ENCODE measurements around the gene ZNF530.

The ZNF530 gene

GRCh38 chr19:57611113-57611512 is 11.4 kb downstream of the ZNF530 start:
- TF ChIP-seq GABPA (IDR thresholded peaks at IDR 0.05; ENCODE audit: low read depth) = no peak
- TF ChIP-seq SPI1 (IDR thresholded peaks at IDR 0.05; ENCODE audit: borderline replicate concordance, low read depth) = no peak
- TF ChIP-seq, protein P1, sequence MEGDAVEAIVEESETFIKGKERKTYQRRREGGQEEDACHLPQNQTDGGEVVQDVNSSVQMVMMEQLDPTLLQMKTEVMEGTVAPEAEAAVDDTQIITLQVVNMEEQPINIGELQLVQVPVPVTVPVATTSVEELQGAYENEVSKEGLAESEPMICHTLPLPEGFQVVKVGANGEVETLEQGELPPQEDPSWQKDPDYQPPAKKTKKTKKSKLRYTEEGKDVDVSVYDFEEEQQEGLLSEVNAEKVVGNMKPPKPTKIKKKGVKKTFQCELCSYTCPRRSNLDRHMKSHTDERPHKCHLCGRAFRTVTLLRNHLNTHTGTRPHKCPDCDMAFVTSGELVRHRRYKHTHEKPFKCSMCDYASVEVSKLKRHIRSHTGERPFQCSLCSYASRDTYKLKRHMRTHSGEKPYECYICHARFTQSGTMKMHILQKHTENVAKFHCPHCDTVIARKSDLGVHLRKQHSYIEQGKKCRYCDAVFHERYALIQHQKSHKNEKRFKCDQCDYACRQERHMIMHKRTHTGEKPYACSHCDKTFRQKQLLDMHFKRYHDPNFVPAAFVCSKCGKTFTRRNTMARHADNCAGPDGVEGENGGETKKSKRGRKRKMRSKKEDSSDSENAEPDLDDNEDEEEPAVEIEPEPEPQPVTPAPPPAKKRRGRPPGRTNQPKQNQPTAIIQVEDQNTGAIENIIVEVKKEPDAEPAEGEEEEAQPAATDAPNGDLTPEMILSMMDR (IDR thresholded peaks at IDR 0.05; ENCODE audit: insufficient read depth, low read length) = no peak
- TF ChIP-seq, protein P2, sequence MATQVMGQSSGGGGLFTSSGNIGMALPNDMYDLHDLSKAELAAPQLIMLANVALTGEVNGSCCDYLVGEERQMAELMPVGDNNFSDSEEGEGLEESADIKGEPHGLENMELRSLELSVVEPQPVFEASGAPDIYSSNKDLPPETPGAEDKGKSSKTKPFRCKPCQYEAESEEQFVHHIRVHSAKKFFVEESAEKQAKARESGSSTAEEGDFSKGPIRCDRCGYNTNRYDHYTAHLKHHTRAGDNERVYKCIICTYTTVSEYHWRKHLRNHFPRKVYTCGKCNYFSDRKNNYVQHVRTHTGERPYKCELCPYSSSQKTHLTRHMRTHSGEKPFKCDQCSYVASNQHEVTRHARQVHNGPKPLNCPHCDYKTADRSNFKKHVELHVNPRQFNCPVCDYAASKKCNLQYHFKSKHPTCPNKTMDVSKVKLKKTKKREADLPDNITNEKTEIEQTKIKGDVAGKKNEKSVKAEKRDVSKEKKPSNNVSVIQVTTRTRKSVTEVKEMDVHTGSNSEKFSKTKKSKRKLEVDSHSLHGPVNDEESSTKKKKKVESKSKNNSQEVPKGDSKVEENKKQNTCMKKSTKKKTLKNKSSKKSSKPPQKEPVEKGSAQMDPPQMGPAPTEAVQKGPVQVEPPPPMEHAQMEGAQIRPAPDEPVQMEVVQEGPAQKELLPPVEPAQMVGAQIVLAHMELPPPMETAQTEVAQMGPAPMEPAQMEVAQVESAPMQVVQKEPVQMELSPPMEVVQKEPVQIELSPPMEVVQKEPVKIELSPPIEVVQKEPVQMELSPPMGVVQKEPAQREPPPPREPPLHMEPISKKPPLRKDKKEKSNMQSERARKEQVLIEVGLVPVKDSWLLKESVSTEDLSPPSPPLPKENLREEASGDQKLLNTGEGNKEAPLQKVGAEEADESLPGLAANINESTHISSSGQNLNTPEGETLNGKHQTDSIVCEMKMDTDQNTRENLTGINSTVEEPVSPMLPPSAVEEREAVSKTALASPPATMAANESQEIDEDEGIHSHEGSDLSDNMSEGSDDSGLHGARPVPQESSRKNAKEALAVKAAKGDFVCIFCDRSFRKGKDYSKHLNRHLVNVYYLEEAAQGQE (IDR thresholded peaks at IDR 0.05; ENCODE audit: insufficient replicate concordance, low read depth) = no peak
- no peak for TF ChIP-seq POLR2AphosphoS5 (IDR thresholded peaks at IDR 0.05; ENCODE audit: low read depth)
- no peak overlapping the region for H3K27ac ChIP-seq (replicated peaks)

DNA sequence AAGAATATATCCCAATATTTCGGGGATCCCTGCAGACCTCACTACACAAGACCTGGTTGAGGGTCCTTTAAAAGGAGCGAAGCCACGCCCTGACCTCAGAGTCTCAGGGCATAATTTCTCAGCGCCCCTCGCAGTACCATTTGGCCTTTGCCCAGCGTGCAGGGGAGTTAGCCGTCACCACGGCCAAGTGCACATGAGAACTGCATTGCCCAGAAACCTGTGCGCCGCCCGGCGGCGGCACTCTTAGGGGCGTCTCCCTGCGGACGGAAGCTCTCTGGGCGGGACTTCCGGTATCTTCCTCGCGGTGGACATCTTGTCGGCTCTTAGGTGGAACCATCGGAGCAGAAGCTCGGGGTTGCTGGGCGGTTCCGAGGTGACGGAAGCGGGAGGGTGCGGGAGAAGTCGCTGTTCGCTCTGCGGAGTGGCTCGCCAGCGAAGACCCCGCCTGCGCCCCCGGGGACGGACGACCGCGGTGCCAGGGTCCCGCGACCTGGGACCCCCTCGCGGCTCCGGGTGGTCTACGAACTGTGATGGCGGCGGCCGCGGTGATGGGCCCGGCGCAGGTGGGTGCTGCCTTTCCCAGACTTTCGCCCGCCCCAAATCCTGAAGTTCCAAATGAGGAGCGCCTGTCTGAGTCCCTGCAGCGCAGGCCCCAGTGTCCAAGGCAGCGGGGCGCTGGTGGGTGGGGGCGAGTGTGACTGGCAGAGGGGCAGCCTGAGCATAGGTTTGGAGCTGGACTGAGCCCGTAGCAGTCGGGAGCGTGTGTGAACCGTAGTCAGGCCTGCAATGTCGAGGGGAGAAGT is 14.5 kb downstream of the ZNF530 start, which contains the start of gene ZNF134:
Gene ZNF134 (plus strand): TSS at position 302 of the 803 bp plus-strand sequence. CDS start 5,227 bp downstream, outside the sequence.
- H3K4me3 ChIP-seq (replicated peaks; ENCODE audit: insufficient read depth, low read length) = peak within 1 kb of the TSS; percentile 68
- DNase-seq (ENCODE audit: low read depth in 1 of 2, low spot score in 1 of 2) = peak; percentile 91 to 95
- H3K27me3 ChIP-seq (ENCODE audit: insufficient read depth, poor library complexity, severe bottlenecking) = no peaks in the 10 kb centered on the region
- TF ChIP-seq GABPA (IDR thresholded peaks at IDR 0.05; ENCODE audit: low read depth) (peak; percentile 93), SPI1 (IDR thresholded peaks at IDR 0.05; ENCODE audit: borderline replicate concordance, low read depth) (no peak; the same call in 1 of the 2 replicates), POLR2AphosphoS5 (IDR thresholded peaks at IDR 0.05; ENCODE audit: low read depth) (peak; percentile 50; the same call in 1 of the 2 replicates)
- TF ChIP-seq, protein P2 (IDR thresholded peaks at IDR 0.05; ENCODE audit: insufficient replicate concordance, low read depth) = no peak
- TF ChIP-seq, protein P1 (IDR thresholded peaks at IDR 0.05; ENCODE audit: insufficient read depth, low read length) = no peak
- peak within 1 kb of the TSS; percentile 79 for H3K27ac ChIP-seq (replicated peaks)

More at GRCh38 chr19:57611113-57611512, 11.4 kb downstream of the ZNF530 start:
- Histone ChIP-seq H3K4me3 (replicated peaks; ENCODE audit: insufficient read depth, low read length) (no peak overlapping the region), H3K27me3 (ENCODE audit: insufficient read depth, poor library complexity, severe bottlenecking) (no peaks in the 10 kb centered on the region)
- no peak for DNase-seq (ENCODE audit: low read depth in 1 of 2, low spot score in 1 of 2)

DNA sequence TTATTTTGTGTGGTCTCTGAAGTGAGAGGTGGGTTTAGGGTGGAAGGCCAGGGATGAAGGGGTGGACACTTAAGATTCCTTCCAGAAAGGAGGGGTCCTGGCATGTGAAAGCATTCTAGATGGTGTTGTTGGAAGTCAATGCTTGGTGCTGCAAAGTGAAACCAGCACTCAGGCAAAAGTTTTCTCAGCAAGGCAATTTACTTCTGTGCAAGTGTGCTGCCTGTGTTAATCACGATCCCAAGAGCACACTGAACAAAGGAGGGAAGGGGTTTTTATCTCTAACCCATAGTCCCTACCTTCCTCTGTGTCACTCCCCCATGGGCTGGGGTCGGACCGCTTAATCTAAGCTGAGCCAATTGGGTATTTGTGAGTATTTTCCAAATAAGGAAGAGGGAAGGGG is 15.7 kb downstream of the ZNF530 start:
- DNase-seq (ENCODE audit: low read depth in 1 of 2, low spot score in 1 of 2) = no peak
- Histone ChIP-seq H3K27me3 (ENCODE audit: insufficient read depth, poor library complexity, severe bottlenecking) (no peaks in the 10 kb centered on the region), H3K4me3 (replicated peaks; ENCODE audit: insufficient read depth, low read length) (no peak overlapping the region), H3K27ac (replicated peaks) (no peak overlapping the region)
- TF ChIP-seq, protein P1 (IDR thresholded peaks at IDR 0.05; ENCODE audit: insufficient read depth, low read length) = no peak
- TF ChIP-seq, protein P2 (IDR thresholded peaks at IDR 0.05; ENCODE audit: insufficient replicate concordance, low read depth) = no peak
- TF ChIP-seq GABPA (IDR thresholded peaks at IDR 0.05; ENCODE audit: low read depth) = no peak
- TF ChIP-seq SPI1 (IDR thresholded peaks at IDR 0.05; ENCODE audit: borderline replicate concordance, low read depth) = no peak
- no peak for TF ChIP-seq POLR2AphosphoS5 (IDR thresholded peaks at IDR 0.05; ENCODE audit: low read depth)

All from HL-60 (cell line).